Subcutaneous abdominal adipose tissue (tissue), 5 donors: ENCODE measurements around the gene MAGI1.

Source experiments
- H3K27ac ChIP-seq: one replicate; pipeline ENCODE4 v1.7.0; 2013; ENCODE audit warnings: low read depth, mild to moderate bottlenecking, inconsistent platforms, low read length, moderate library complexity
- H3K27me3 ChIP-seq, 5 donors: one replicate each; pipeline ENCODE4 v1.7.0; 2013; ENCODE audit warnings: low read length in 5 of 5, inconsistent platforms in 1 of 5; ENCODE audit not compliant: control insufficient read depth in 5 of 5, insufficient read depth in 4 of 5
- H3K36me3 ChIP-seq, 5 donors: one replicate each; pipeline ENCODE4 v1.7.0; 2013; ENCODE audit warnings: low read length in 5 of 5; ENCODE audit not compliant: control insufficient read depth in 5 of 5, insufficient read depth in 5 of 5
- H3K4me1 ChIP-seq, 5 donors: one replicate each; pipeline ENCODE4 v1.7.0; 2013; ENCODE audit warnings: low read length in 5 of 5, mild to moderate bottlenecking in 3 of 5, moderate library complexity in 1 of 5; ENCODE audit not compliant: control insufficient read depth in 5 of 5, insufficient read depth in 5 of 5
- H3K4me3 ChIP-seq, 5 donors: one replicate each; pipeline ENCODE4 v1.7.0; 2013; ENCODE audit warnings: low read length in 5 of 5, low read depth in 1 of 5
- H3K9ac ChIP-seq, 5 donors: one replicate each; pipeline ENCODE4 v1.7.0; 2013; ENCODE audit warnings: low read length in 5 of 5, mild to moderate bottlenecking in 4 of 5, moderate library complexity in 3 of 5
- H3K9me3 ChIP-seq, 5 donors: one replicate each; pipeline ENCODE4 v1.7.0; 2013; ENCODE audit warnings: low read length in 5 of 5; ENCODE audit not compliant: control insufficient read depth in 5 of 5
- donor health status: healthy.
- donor health status: healthy.
- donor health status: healthy.
- donor health status: healthy.
- donor health status: healthy.

The MAGI1 gene

DNA sequence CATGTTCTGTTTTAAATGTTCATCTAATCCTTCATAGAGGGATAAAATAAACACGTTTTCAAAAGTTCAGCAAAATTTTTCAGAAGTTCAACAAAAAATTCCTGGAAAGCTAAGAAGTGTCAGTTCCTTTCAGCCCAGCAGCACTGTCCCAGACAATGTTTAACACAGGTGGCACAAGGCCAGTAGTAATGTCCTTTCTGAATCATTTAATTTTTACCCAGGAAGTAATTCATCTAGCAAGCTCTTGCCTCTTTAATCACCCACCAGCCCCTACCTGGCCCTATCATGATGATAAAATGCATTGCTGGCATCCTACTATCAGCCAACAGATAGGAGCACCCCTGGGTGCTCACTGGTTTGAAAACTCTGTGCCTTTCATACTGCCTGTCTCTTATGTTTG, 723.8 kb downstream of the MAGI1 start:
- Histone ChIP-seq H3K36me3 (no peaks in the 10 kb centered on the region), H3K4me1 (no peaks in the 10 kb centered on the region), H3K9ac (no peak overlapping the region), H3K27me3 (no peaks in the 10 kb centered on the region), H3K4me3 (no peak overlapping the region), H3K9me3 (peaks cover 0 to 7% (median 0%) of the 10 kb centered on the region in 5 donors), H3K27ac (no peak overlapping the region)

DNA sequence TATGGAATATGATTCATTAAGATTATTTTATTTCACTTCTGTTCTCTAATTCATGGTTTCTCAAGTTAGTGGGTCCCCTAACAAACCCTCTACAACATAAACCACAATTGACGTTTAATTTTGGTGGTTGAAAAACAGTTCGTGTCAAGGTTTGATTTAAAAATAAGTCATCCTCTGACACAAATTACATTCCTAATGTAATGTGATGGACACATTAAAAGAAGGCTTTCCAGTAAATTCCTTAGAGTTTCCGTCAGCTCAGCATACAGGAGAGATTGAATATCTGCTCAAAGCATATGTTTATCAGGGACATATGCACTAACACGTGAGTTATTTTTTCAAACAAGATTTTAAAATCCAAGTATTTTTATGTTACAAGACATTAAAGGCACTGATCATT, 724.4 kb downstream of the MAGI1 start:
- no peak overlapping the region for H3K4me3 ChIP-seq
- no peaks in the 10 kb centered on the region for H3K4me1 ChIP-seq
- H3K36me3 ChIP-seq = no peaks in the 10 kb centered on the region
- H3K27me3 ChIP-seq = no peaks in the 10 kb centered on the region
- H3K27ac ChIP-seq = no peak overlapping the region
- no peak overlapping the region for H3K9ac ChIP-seq
- peaks cover 0 to 7% (median 0%) of the 10 kb centered on the region in 5 donors for H3K9me3 ChIP-seq

DNA sequence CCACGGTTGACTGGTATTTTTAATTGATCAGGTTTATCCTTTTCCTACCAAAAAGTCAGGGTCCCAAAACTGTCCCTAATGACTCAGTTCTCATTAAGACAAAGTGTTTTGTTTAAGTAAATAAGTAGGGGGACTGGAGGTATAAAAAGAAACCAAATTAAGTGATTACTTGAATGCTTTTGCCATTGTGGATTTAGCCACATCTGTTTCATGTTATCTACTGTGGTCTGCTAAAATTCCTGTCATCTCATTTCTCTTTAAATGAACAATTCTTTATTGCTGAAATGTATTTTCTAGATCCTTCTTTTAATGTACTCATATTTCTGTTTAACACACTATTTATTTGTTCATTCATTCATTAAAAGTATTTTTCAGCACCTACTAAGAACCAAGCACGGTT, 725.1 kb downstream of the MAGI1 start:
- H3K4me1 ChIP-seq = no peaks in the 10 kb centered on the region
- no peak overlapping the region for H3K4me3 ChIP-seq
- H3K9me3 ChIP-seq = peaks cover 0 to 7% (median 0%) of the 10 kb centered on the region in 5 donors
- H3K27me3 ChIP-seq = no peaks in the 10 kb centered on the region
- H3K27ac ChIP-seq = no peak overlapping the region
- H3K9ac ChIP-seq = no peak overlapping the region
- H3K36me3 ChIP-seq = no peaks in the 10 kb centered on the region

DNA sequence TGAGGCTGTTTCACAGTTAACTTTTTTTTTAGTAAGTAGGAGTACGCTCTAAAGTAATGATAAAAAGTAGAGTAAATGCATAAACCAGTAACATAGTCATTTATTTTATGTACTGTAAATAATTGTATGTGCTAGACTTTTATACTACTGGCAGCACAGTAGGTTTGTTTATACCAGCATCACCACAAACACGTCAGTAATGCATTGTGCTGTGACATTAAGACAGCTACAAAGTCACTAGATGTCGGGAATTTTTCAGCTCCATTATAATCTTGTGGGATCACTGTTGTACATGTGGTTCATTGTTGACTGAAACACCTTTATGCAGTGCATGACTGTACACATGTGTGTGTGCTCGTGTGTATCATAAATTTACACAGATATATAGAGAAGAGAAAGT, 732.9 kb downstream of the MAGI1 start:
- Histone ChIP-seq H3K4me1 (no peaks in the 10 kb centered on the region), H3K27ac (no peak overlapping the region), H3K36me3 (no peaks in the 10 kb centered on the region), H3K4me3 (no peak overlapping the region), H3K9me3 (no peaks in the 10 kb centered on the region), H3K9ac (no peak overlapping the region), H3K27me3 (peaks cover 0 to 2% (median 0%) of the 10 kb centered on the region in 5 donors)
